ENCODE results near the gene TDO2. TPM values are rescaled to one million over a fixed set of nuclear protein-coding genes. Genes with fewer than 3 reads are reported as not detected.
"Not testable (repeated sequence)": the region's sequence is repeated elsewhere in the genome, so short reads cannot be mapped to it uniquely, and the experiment has no call there.

Gene TDO2
- total RNA-seq, 2 experiments from 2014 or later, result 0.16 to 0.18 TPM

- DNase-seq, result no peak
- Mint-ChIP-seq H3K27ac (no peak overlapping the region), H3K36me3 (peaks cover 37% of the 10 kb centered on the region), H3K27me3 (no peaks in the 10 kb centered on the region), H3K9me3 (no peaks in the 10 kb centered on the region), H3K4me3 (no peak overlapping the region), H3K4me1 (no peaks in the 10 kb centered on the region)
These were observed 26.8 kb downstream of the TDO2 start for GRCh38 chr4:155930330-155930729.

GRCh38 chr4:155931634-155932033, 28.1 kb downstream of the TDO2 start:
- Mint-ChIP-seq H3K4me1 (no peaks in the 10 kb centered on the region), H3K9me3 (no peaks in the 10 kb centered on the region), H3K4me3 (no peak overlapping the region), H3K36me3 (peaks cover 37% of the 10 kb centered on the region), H3K27me3 (no peaks in the 10 kb centered on the region), H3K27ac (no peak overlapping the region)
- DNase-seq, result no peak

GRCh38 chr4:155934634-155935033, 31.1 kb downstream of the TDO2 start:
- peaks cover 27% of the 10 kb centered on the region for H3K36me3 Mint-ChIP-seq
- H3K27ac Mint-ChIP-seq, H3K27me3 Mint-ChIP-seq, H3K4me3 Mint-ChIP-seq, H3K9me3 Mint-ChIP-seq, DNase-seq, H3K4me1 Mint-ChIP-seq: not testable (repeated sequence)

- Mint-ChIP-seq H3K4me1 (no peaks in the 10 kb centered on the region), H3K27ac (no peak overlapping the region), H3K36me3 (peaks cover 21% of the 10 kb centered on the region), H3K9me3 (no peaks in the 10 kb centered on the region), H3K4me3 (no peak overlapping the region), H3K27me3 (no peaks in the 10 kb centered on the region)
- DNase-seq, result no peak
These were observed 32.0 kb downstream of the TDO2 start for GRCh38 chr4:155935389-155935986.

- no peak overlapping the region for H3K27ac Mint-ChIP-seq
- no peaks in the 10 kb centered on the region for H3K27me3 Mint-ChIP-seq
- DNase-seq, result no peak
These were observed 37.7 kb downstream of the TDO2 start for GRCh38 chr4:155941085-155941790.

GRCh38 chr4:155941820-155942219, 38.3 kb downstream of the TDO2 start:
- DNase-seq, result no peak
- Mint-ChIP-seq H3K27ac (no peak overlapping the region), H3K4me3 (no peak overlapping the region), H3K4me1 (peaks cover 1% of the 10 kb centered on the region), H3K27me3 (no peaks in the 10 kb centered on the region), H3K9me3 (no peaks in the 10 kb centered on the region), H3K36me3 (peaks cover 8% of the 10 kb centered on the region)

More at GRCh38 chr4:155941085-155941790, 37.7 kb downstream of the TDO2 start:
- H3K4me3 Mint-ChIP-seq, result no peak overlapping the region
- peaks cover 1% of the 10 kb centered on the region for H3K4me1 Mint-ChIP-seq
- H3K9me3 Mint-ChIP-seq, result no peaks in the 10 kb centered on the region
- peaks cover 12% of the 10 kb centered on the region for H3K36me3 Mint-ChIP-seq

GRCh38 chr4:155943605-155944291, 40.3 kb downstream of the TDO2 start:
- no peak overlapping the region for H3K27ac Mint-ChIP-seq
- peaks cover 4% of the 10 kb centered on the region for H3K4me1 Mint-ChIP-seq
- H3K4me3 Mint-ChIP-seq, result no peak overlapping the region
- no peaks in the 10 kb centered on the region for H3K9me3 Mint-ChIP-seq
- DNase-seq, result no peak
- no peaks in the 10 kb centered on the region for H3K27me3 Mint-ChIP-seq
- H3K36me3 Mint-ChIP-seq, result peaks cover 5% of the 10 kb centered on the region

GRCh38 chr4:155944516-155944915, 41.0 kb downstream of the TDO2 start:
- Mint-ChIP-seq H3K9me3 (no peaks in the 10 kb centered on the region), H3K36me3 (peaks cover 5% of the 10 kb centered on the region), H3K4me1 (peaks cover 9% of the 10 kb centered on the region)

GRCh38 chr4:155946486-155946885, 43.0 kb downstream of the TDO2 start:
- DNase-seq, result no peak
- H3K4me1 Mint-ChIP-seq, result peaks cover 16% of the 10 kb centered on the region
- H3K27ac Mint-ChIP-seq, result no peak overlapping the region
- H3K9me3 Mint-ChIP-seq, result no peaks in the 10 kb centered on the region
- H3K27me3 Mint-ChIP-seq, result no peaks in the 10 kb centered on the region
- H3K36me3 Mint-ChIP-seq, result peaks cover under 1% of the 10 kb centered on the region
- no peak overlapping the region for H3K4me3 Mint-ChIP-seq

More at GRCh38 chr4:155944516-155944915, 41.0 kb downstream of the TDO2 start:
- no peak for DNase-seq
- Mint-ChIP-seq H3K4me3 (no peak overlapping the region), H3K27me3 (no peaks in the 10 kb centered on the region), H3K27ac (no peak overlapping the region)

- no peak for DNase-seq
These were observed 45.0 kb downstream of the TDO2 start for GRCh38 chr4:155948541-155948940.

GRCh38 chr4:155950461-155950860, 47.0 kb downstream of the TDO2 start:
- Mint-ChIP-seq H3K9me3 (no peaks in the 10 kb centered on the region), H3K4me3 (no peak overlapping the region), H3K4me1 (peaks cover 33% of the 10 kb centered on the region), H3K36me3 (peaks cover 2% of the 10 kb centered on the region), H3K27ac (no peak overlapping the region), H3K27me3 (no peaks in the 10 kb centered on the region)
- no peak for DNase-seq

More at GRCh38 chr4:155948541-155948940, 45.0 kb downstream of the TDO2 start:
- H3K4me1 Mint-ChIP-seq, result peaks cover 25% of the 10 kb centered on the region
- H3K27me3 Mint-ChIP-seq, result no peaks in the 10 kb centered on the region
- no peak overlapping the region for H3K4me3 Mint-ChIP-seq
- no peaks in the 10 kb centered on the region for H3K9me3 Mint-ChIP-seq
- no peaks in the 10 kb centered on the region for H3K36me3 Mint-ChIP-seq
- no peak overlapping the region for H3K27ac Mint-ChIP-seq

GRCh38 chr4:155952501-155952901, 49.0 kb downstream of the TDO2 start:
- Mint-ChIP-seq H3K27ac (no peak overlapping the region), H3K36me3 (peaks cover 2% of the 10 kb centered on the region), H3K27me3 (no peaks in the 10 kb centered on the region), H3K4me1 (peaks cover 33% of the 10 kb centered on the region), H3K4me3 (peak overlapping the region; percentile 51), H3K9me3 (no peaks in the 10 kb centered on the region)
- no peak for DNase-seq

GRCh38 chr4:155953151-155954117, 49.9 kb downstream of the TDO2 start, which contains the start of gene CTSO:
Gene CTSO, minus strand, starts transcription at chr4:155953866. Its CDS starts 19 bp downstream, at chr4:155953847.
- H3K27me3 Mint-ChIP-seq, result no peaks in the 10 kb centered on the region
- H3K9me3 Mint-ChIP-seq, result no peaks in the 10 kb centered on the region
- peaks cover 33% of the 10 kb centered on the region for H3K4me1 Mint-ChIP-seq
- peak within 1 kb of the TSS; percentile 95 for H3K4me3 Mint-ChIP-seq
- H3K36me3 Mint-ChIP-seq, result peaks cover 2% of the 10 kb centered on the region
- peak within 1 kb of the TSS; percentile 98 for H3K27ac Mint-ChIP-seq
- peak; percentile 78 for DNase-seq

GRCh38 chr4:155954118-155954685, 50.7 kb downstream of the TDO2 start:
- H3K4me3 Mint-ChIP-seq, result peak overlapping the region; percentile 95
- no peaks in the 10 kb centered on the region for H3K27me3 Mint-ChIP-seq
- H3K9me3 Mint-ChIP-seq, result no peaks in the 10 kb centered on the region
- H3K27ac Mint-ChIP-seq, result peak overlapping the region; percentile 98
- no peak for DNase-seq
- H3K36me3 Mint-ChIP-seq, result peaks cover 2% of the 10 kb centered on the region
- H3K4me1 Mint-ChIP-seq, result peaks cover 28% of the 10 kb centered on the region

Data from activated naive CD8-positive, alpha-beta T cell treated with anti-CD3 and anti-CD28 coated beads for 36 hours (primary cell).